HepG2 (cell line): Measurements from ENCODE around the gene ACTA2. TPM values are rescaled to one million over a fixed set of nuclear protein-coding genes. Genes with fewer than 3 reads are reported as not detected.

Experiments
- ATAC-seq: fragments of 200-7000 bp; cut with Tn5 transposase; 3 replicates; pipeline ENCODE4 v1.9.1; 2020; ENCODE audit warnings: mild to moderate bottlenecking, moderate library complexity
- BruUV-seq: library from RNA; stranded (reverse); fragments of 400-500 nt; replicated peaks from 2 replicates; lab custom pipeline; 2021; lab: Mats Ljungman, UMichigan
- CTCF ChIA-PET: fragments of 300-600 bp; formaldehyde crosslinking; extraction: SDS; loops from one replicate; lab custom pipeline; 2021; ENCODE audit warnings: low total read pairs, inconsistent platforms, low intra/inter-chr PET ratio; lab: Yijun Ruan, JAX
- POLR2A ChIA-PET: fragments of 350-600 bp; sonication (Branson Sonifier 250); formaldehyde crosslinking; loops from one replicate; lab custom pipeline; 2020; ENCODE audit warnings: antibody characterized with exemption, inconsistent platforms; lab: Yijun Ruan, JAX
- DNase-seq: peaks from one replicate; pipeline ENCODE4 v3.0.0-alpha.2; 2015; ENCODE audit warnings: low spot score
- FAIRE-seq: peaks from 3 replicates; lab custom pipeline; 2011; peaks lifted over from hg19 to GRCh38; lab: Jason Lieb, UNC
- H2AFZ ChIP-seq: one replicate; pipeline ENCODE4 v1.6.1; 2011; ENCODE audit warnings: low read length, inconsistent platforms
- H3K27ac ChIP-seq: fragments of 300-600 bp; 3 replicates; pipeline ENCODE4 v1.8.0; 2011; ENCODE audit warnings: mixed run types, mild to moderate bottlenecking, mixed read lengths, low read length, inconsistent platforms; ENCODE audit not compliant: insufficient read depth; ENCODE audit errors: extremely low read length
- H3K27me3 ChIP-seq, 2 experiments: fragments of 200-600 bp in 1 of 2; 2 replicates in 1 of 2; 3 replicates in 1 of 2; pipeline versions ENCODE4 v1.6.0 to v1.8.0; 2011; ENCODE audit warnings: low read length in 2 of 2, mild to moderate bottlenecking in 2 of 2, moderate library complexity in 2 of 2, inconsistent platforms in 1 of 2; ENCODE audit not compliant: insufficient read depth in 2 of 2, control insufficient read depth in 1 of 2
- H3K36me3 ChIP-seq, 2 experiments: fragments of 200-600 bp in 1 of 2; replicated peaks in 1 of 2; 2 replicates in 1 of 2; 3 replicates in 1 of 2; pipeline versions ENCODE4 v1.5.1 to v1.8.0; 2011; ENCODE audit warnings: low read length in 2 of 2, inconsistent platforms in 1 of 2; ENCODE audit not compliant: insufficient read depth in 2 of 2, control insufficient read depth in 1 of 2
- H3K4me1 ChIP-seq: 2 replicates; pipeline ENCODE4 v1.5.1; 2012; ENCODE audit warnings: low read length, inconsistent platforms; ENCODE audit not compliant: insufficient read depth
- H3K4me2 ChIP-seq: 2 replicates; pipeline ENCODE4 v1.6.0; 2011; ENCODE audit warnings: low read depth, low read length, inconsistent platforms
- H3K4me3 ChIP-seq, 3 experiments: fragments of 200-600 bp in 1 of 3; sonication (generic), shearing (Covaris generic) in 1 of 3; replicated peaks in 1 of 3; 2 replicates each; pipeline ENCODE4 v1.5.1; 2011 to 2016; ENCODE audit warnings: low read length in 3 of 3, inconsistent platforms in 2 of 3, low read depth in 2 of 3, mild to moderate bottlenecking in 2 of 3, control low read depth in 1 of 3, mixed read lengths in 1 of 3; ENCODE audit not compliant: insufficient read depth in 1 of 3
- H3K79me2 ChIP-seq: one replicate; pipeline ENCODE4 v1.6.1; 2011; ENCODE audit warnings: low read length, inconsistent platforms; ENCODE audit not compliant: insufficient read depth
- H3K9ac ChIP-seq: 2 replicates; pipeline ENCODE4 v1.6.0; 2011; ENCODE audit warnings: mild to moderate bottlenecking, low read depth, low read length, inconsistent platforms; ENCODE audit not compliant: insufficient read depth
- H3K9me3 ChIP-seq: 2 replicates; pipeline ENCODE4 v1.5.1; 2012; ENCODE audit warnings: mild to moderate bottlenecking, low read length
- H4K20me1 ChIP-seq: 2 replicates; pipeline ENCODE4 v1.6.0; 2011; ENCODE audit warnings: inconsistent platforms, mild to moderate bottlenecking, low read length, moderate library complexity; ENCODE audit not compliant: insufficient read depth
- SRY ChIP-seq: sonication (generic); formaldehyde crosslinking; IDR thresholded peaks from 2 replicates; pipeline ENCODE4 v1.8.0; 2022; ENCODE audit warnings: mild to moderate bottlenecking, missing genetic modification reagents
- ZBTB34 ChIP-seq: sonication (generic); formaldehyde crosslinking; IDR thresholded peaks from 2 replicates; pipeline ENCODE4 v1.8.0; 2022; ENCODE audit warnings: mild to moderate bottlenecking, missing genetic modification reagents
- ZFP90 ChIP-seq: sonication (generic); formaldehyde crosslinking; IDR thresholded peaks from 2 replicates; pipeline ENCODE4 v1.8.0; 2022; ENCODE audit warnings: missing genetic modification reagents, mild to moderate bottlenecking, inconsistent platforms, borderline replicate concordance
- ZNF317 ChIP-seq: sonication (generic); formaldehyde crosslinking; IDR thresholded peaks from 2 replicates; pipeline ENCODE4 v1.5.0; 2020; ENCODE audit warnings: mild to moderate bottlenecking, missing genetic modification reagents
- ZSCAN9 ChIP-seq: IDR thresholded peaks from 2 replicates; pipeline ENCODE4 v1.6.1; 2016; ENCODE audit warnings: borderline replicate concordance
- WGBS: methylation state at CpG from one replicate; pipeline ENCODE4 v1.1.6; 2017; ENCODE audit warnings: low lambda C conversion rate; 5-methylcytosine and 5-hydroxymethylcytosine counted together
- in situ Hi-C: cut with HindIII; loops from 2 replicates; pipeline ENCODE4 v1.10.0; 2017; ENCODE audit warnings: low pct_unique_long_range_greater_than_20kb; ENCODE audit not compliant: extremely low pct_ligation_motif_present
- intact Hi-C: fragments of 100-400 bp; cut with micrococcal nuclease; formaldehyde crosslinking; loops from one replicate; pipeline ENCODE4 v1.10.0; 2022; ENCODE audit not compliant: unreplicated experiment
- polyA plus RNA-seq, 8 experiments: library from polyadenylated mRNA; depleted of rRNA in 3 of 8; stranded (reverse) in 7 of 8; unstranded in 1 of 8; fragments of >200 nt; fragmentation: Illumina TruSeq in 4 of 8; extraction: Trizol in 4 of 8; gene quantifications; 2 replicates each; pipeline versions ENCODE4 v1.2.1 to v1.2.3, GENCODE V29; 2011 to 2016; ENCODE audit warnings: low read depth in 4 of 8, missing spikeins in 1 of 8, mixed read lengths in 1 of 8; ENCODE audit not compliant: insufficient read depth in 1 of 8
- total RNA-seq, 5 experiments: library from RNA; depleted of rRNA; stranded (reverse); fragments of >200 nt; fragmentation: Illumina TruSeq; extraction: Trizol; gene quantifications; 2 replicates each; pipeline ENCODE4 v1.2.3, GENCODE V29; 2016; ENCODE audit warnings: low read depth in 1 of 5

ACTA2 gene
- total and polyA plus RNA-seq, 2 of the 13 experiments (the other 11 are each of a cell fraction or from before 2014, with no cell fraction given): 21.8 to 59.9 TPM

GRCh38 chr10:88890681-88891381, 61.7 kb downstream of the ACTA2 start:
- no peak for TF ChIP-seq SRY
- no peak for TF ChIP-seq ZNF317
- no peak for TF ChIP-seq ZFP90 (CRISPR knock-in tag)
- TF ChIP-seq ZBTB34 (CRISPR knock-in tag): no peak
- no peak for TF ChIP-seq ZSCAN9 (CRISPR knock-in tag)
- POLR2A ChIA-PET: no interaction called here

More at GRCh38 chr10:88890681-88891381, 61.7 kb downstream of the ACTA2 start:
- CTCF ChIA-PET: no interaction called here
- intact Hi-C loops (no loop called here), in situ Hi-C loops (no loop called here)
- no peaks in the 10 kb centered on the region for H3K9me3 ChIP-seq
- H3K27me3 ChIP-seq: no peaks in the 10 kb centered on the region
- no peak for ATAC-seq
- no peak for DNase-seq
- H3K4me3 ChIP-seq: no peak overlapping the region
- H3K79me2 ChIP-seq: no peaks in the 10 kb centered on the region
- no peak overlapping the region for H2AFZ ChIP-seq
- peaks cover 11% of the 10 kb centered on the region for H3K4me1 ChIP-seq
- H3K9ac ChIP-seq: no peak overlapping the region
- H3K36me3 ChIP-seq: no peaks in the 10 kb centered on the region
- no peak overlapping the region for H3K4me2 ChIP-seq
- no peaks in the 10 kb centered on the region for H4K20me1 ChIP-seq
- WGBS: 55% methylated on average over 4 of the region's 4 CpGs
- BruUV-seq: no TSS peak
- no peak for FAIRE-seq
- no peak overlapping the region for H3K27ac ChIP-seq
